Peyer's patch (tissue), 4 donors: ENCODE measurements around the gene BIN1. TPM values are rescaled to one million over a fixed set of nuclear protein-coding genes. Genes with fewer than 3 reads are reported as not detected.

ENCODE experiments used
- DNase-seq, 3 donors: peaks; one replicate each; pipeline ENCODE4 v3.0.0-alpha.2; 2017 to 2019
- H3K27ac ChIP-seq, 4 donors: fragments of 200-600 bp; sonication (generic); one replicate each; pipeline ENCODE4 v1.5.1; 2016 to 2019
- H3K27me3 ChIP-seq, 2 donors: fragments of 200-600 bp; sonication (generic); one replicate each; pipeline ENCODE4 v1.5.1; 2019
- H3K36me3 ChIP-seq, 3 donors: fragments of 200-600 bp; sonication (generic); one replicate each; pipeline ENCODE4 v1.5.1; 2016 to 2019
- H3K4me1 ChIP-seq, 4 donors: fragments of 200-600 bp; sonication (generic); one replicate each; pipeline ENCODE4 v1.5.1; 2016 to 2019
- H3K4me3 ChIP-seq, 4 donors: fragments of 200-600 bp; sonication (generic); 1 replicate in 3 of 4; 2 replicates in 1 of 4; pipeline ENCODE4 v1.5.1; 2016 to 2019; ENCODE audit warnings: mild to moderate bottlenecking in 1 of 4
- H3K9me3 ChIP-seq, 4 donors: fragments of 200-600 bp; sonication (generic); one replicate each; pipeline ENCODE4 v1.5.1; 2016 to 2019; ENCODE audit warnings: mild to moderate bottlenecking in 1 of 4
- CTCF ChIP-seq, 6 experiments: fragments of 450-650 bp in 4 of 6; fragments of 200-600 bp in 2 of 6; sonication (generic) in 1 of 6; IDR thresholded peaks; one replicate each; pipeline ENCODE4 v1.5.1; 2017 to 2019; ENCODE audit warnings: antibody characterized with exemption in 6 of 6, mild to moderate bottlenecking in 3 of 6, moderate library complexity in 1 of 6
- POLR2A ChIP-seq, 2 donors: fragments of 450-650 bp; IDR thresholded peaks; one replicate each; pipeline ENCODE4 v1.5.1; 2017; ENCODE audit warnings: antibody characterized with exemption in 2 of 2, mild to moderate bottlenecking in 2 of 2, moderate library complexity in 2 of 2
- total RNA-seq, 4 donors: library from RNA; depleted of rRNA; stranded (reverse); fragments of >200 nt; gene quantifications; one replicate each; pipeline ENCODE4 v1.1.0, GENCODE V29; 2016

Gene BIN1
- total RNA-seq, 4 donors from 2014 or later, result 22.2 to 81.7 (median 47.2) TPM

GRCh38 chr2:127105656-127106456 lies 1.1 kb downstream of the BIN1 start:
- Histone ChIP-seq H3K9me3 (no peaks in the 10 kb centered on the region), H3K4me1 (peaks cover 0 to 50% (median 9%) of the 10 kb centered on the region in 4 donors), H3K36me3 (no peaks in the 10 kb centered on the region), H3K27me3 (no peaks in the 10 kb centered on the region), H3K27ac (peak overlapping the region; percentile 69 to 93 (median 81)), H3K4me3 (peak overlapping the region; percentile 59 to 86 (median 76))
- TF ChIP-seq POLR2A (IDR thresholded peaks at IDR 0.05) (no peak), CTCF (IDR thresholded peaks at IDR 0.05) (no peak)
- DNase-seq, result peak in 2 of 3 donors; percentile 54 to 67

- H3K4me3 ChIP-seq, result peak overlapping the region; percentile 59 to 86 (median 76)
- no peak for TF ChIP-seq POLR2A (IDR thresholded peaks at IDR 0.05)
- no peak for TF ChIP-seq CTCF (IDR thresholded peaks at IDR 0.05)
- H3K4me1 ChIP-seq, result peaks cover 0 to 57% (median 9%) of the 10 kb centered on the region in 4 donors
- peak overlapping the region; percentile 69 to 93 (median 81) for H3K27ac ChIP-seq
- H3K9me3 ChIP-seq, result no peaks in the 10 kb centered on the region
- peak in 2 of 3 donors; percentile 45 to 49 for DNase-seq
- no peaks in the 10 kb centered on the region for H3K36me3 ChIP-seq
- no peaks in the 10 kb centered on the region for H3K27me3 ChIP-seq
Measured at GRCh38 chr2:127104881-127105655, 1.9 kb downstream of the BIN1 start.

- peak overlapping the region in 2 of 4 donors; percentile 77 to 93 for H3K27ac ChIP-seq
- H3K27me3 ChIP-seq, result no peaks in the 10 kb centered on the region
- no peak overlapping the region for H3K4me3 ChIP-seq
- DNase-seq, result peak in 2 of 3 donors; percentile 31 to 39
- H3K36me3 ChIP-seq, result no peaks in the 10 kb centered on the region
- H3K4me1 ChIP-seq, result peaks cover 0 to 61% (median 9%) of the 10 kb centered on the region in 4 donors
- H3K9me3 ChIP-seq, result no peaks in the 10 kb centered on the region
- TF ChIP-seq CTCF (IDR thresholded peaks at IDR 0.05) (no peak), POLR2A (IDR thresholded peaks at IDR 0.05) (no peak)
Measured at GRCh38 chr2:127104166-127104660, 2.7 kb downstream of the BIN1 start.

- DNase-seq, result peak in 2 of 3 donors; percentile 44 to 48
- Histone ChIP-seq H3K4me1 (peaks cover 0 to 67% (median 9%) of the 10 kb centered on the region in 4 donors), H3K4me3 (no peak overlapping the region), H3K27ac (peak overlapping the region in 1 of 4 donors; percentile 93), H3K9me3 (no peaks in the 10 kb centered on the region), H3K27me3 (no peaks in the 10 kb centered on the region), H3K36me3 (no peaks in the 10 kb centered on the region)
- TF ChIP-seq CTCF (IDR thresholded peaks at IDR 0.05) (no peak), POLR2A (IDR thresholded peaks at IDR 0.05) (no peak)
Measured at GRCh38 chr2:127103243-127104165, 3.5 kb downstream of the BIN1 start.
